Measurements from ENCODE around the gene WDR4. TPM values are rescaled to one million over a fixed set of nuclear protein-coding genes. Genes with fewer than 3 reads are reported as not detected.
A peak's percentile ranks its signal among the peaks of the same experiment; 100 is the strongest.
"Not testable (repeated sequence)": the region's sequence is repeated elsewhere in the genome, so short reads cannot be mapped to it uniquely, and the experiment has no call there.

The WDR4 gene
- total RNA-seq, 6 experiments from 2014 or later, result 6.3 to 10.5 (median 8.0) TPM

DNA sequence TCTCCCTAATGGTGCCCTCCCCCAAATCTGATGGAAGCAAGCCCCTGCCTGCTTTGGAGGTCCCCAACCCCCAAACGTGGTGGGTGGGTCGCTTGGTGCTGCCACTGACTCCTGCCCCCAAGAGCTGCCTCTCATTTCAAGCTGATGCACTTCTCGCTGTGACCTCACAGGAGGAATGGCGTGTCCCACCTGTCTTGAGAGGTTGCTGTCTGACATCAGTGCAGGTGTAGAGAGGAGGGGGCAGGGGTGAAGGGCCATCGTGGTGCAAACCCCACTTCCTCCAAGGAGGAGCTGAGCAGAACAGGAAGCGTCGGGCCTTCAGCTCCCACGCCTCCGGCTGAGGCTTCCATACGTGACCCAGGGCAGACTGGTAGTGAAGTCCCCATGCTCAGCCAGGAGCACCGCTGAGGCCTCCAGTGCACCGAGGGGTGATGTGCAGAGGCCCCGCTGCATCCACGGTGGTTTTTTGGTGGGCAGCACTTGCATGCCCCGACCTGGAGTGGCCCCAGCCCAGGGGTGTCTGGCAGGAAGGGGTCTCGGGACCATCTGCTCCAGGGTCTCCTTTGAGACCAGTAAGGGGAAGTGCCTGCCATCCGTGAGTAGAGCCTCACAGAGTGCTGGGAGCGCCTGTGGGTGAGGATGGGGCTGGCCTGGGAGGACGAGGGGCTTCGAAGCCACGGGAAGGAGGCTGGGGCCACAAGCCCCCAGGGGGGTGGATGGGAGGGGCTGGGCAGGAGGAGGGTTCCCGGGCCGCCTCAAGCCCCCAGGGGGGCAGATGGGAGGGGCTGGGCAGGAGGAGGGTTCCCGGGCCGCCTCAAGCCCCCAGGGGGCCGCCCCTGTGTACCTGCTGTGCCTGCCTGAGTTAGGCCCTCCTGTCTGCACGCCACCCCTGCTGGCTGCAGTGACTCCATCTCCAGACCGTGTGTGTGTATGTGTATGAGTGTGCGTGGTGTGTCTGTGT is 39.8 kb downstream of the WDR4 start:
- DNase-seq (peak in 2 of 3 donors; percentile 45 to 52), ATAC-seq (no peak)
- Histone ChIP-seq H3K36me3 (peaks cover 0 to 23% (median 1%) of the 10 kb centered on the region in 4 donors), H3K4me1 (peaks cover 0 to 16% (median 3%) of the 10 kb centered on the region in 4 donors), H3K4me3 (no peak overlapping the region), H3K27me3 (no peaks in the 10 kb centered on the region), H3K9me3 (no peaks in the 10 kb centered on the region), H3K27ac (no peak overlapping the region)
- 96% methylated on average over 9 of the region's 29 CpGs for WGBS (ENCODE audit: insufficient coverage, low coverage, low lambda C conversion rate, missing lambda C conversion rate)
- intact Hi-C loops (cut with DNase I), result loop anchor here in 1 of 2 donors (10.0 kb wide), 1 partner anchor 185 kb away; the partner anchor contains the start of gene PDE9A
- TF ChIP-seq, protein P1, sequence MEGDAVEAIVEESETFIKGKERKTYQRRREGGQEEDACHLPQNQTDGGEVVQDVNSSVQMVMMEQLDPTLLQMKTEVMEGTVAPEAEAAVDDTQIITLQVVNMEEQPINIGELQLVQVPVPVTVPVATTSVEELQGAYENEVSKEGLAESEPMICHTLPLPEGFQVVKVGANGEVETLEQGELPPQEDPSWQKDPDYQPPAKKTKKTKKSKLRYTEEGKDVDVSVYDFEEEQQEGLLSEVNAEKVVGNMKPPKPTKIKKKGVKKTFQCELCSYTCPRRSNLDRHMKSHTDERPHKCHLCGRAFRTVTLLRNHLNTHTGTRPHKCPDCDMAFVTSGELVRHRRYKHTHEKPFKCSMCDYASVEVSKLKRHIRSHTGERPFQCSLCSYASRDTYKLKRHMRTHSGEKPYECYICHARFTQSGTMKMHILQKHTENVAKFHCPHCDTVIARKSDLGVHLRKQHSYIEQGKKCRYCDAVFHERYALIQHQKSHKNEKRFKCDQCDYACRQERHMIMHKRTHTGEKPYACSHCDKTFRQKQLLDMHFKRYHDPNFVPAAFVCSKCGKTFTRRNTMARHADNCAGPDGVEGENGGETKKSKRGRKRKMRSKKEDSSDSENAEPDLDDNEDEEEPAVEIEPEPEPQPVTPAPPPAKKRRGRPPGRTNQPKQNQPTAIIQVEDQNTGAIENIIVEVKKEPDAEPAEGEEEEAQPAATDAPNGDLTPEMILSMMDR (IDR thresholded peaks at IDR 0.05), result no peak
- no peak for TF ChIP-seq POLR2A (IDR thresholded peaks at IDR 0.05)

DNA sequence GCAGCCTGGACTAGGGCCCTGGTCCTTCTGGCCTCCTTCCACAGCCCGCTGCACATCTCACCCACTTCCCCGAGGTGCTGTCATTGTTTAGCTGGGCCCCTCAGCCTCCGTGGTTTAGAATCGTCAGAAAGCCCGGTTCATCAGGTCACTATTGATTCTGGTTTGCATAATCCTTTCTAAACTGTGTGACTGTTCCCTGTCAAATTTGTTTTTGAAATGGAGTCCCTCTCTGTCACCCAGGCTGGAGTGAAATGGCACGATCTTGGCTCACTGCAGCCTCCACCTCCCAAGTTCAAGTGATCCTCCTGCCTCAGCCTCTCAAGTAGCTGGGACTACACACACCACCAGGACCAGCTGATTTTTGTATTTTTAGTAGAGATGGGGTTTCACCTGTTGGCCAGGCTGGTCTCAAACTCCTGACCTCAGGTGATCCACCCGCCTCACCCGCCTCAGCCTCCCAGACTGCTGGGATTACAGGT is 41.1 kb downstream of the WDR4 start:
- 16% methylated on average over 6 of the region's 8 CpGs for WGBS (ENCODE audit: insufficient coverage, low coverage, low lambda C conversion rate, missing lambda C conversion rate)
- Histone ChIP-seq H3K4me3 (peak overlapping the region; percentile 5 to 28 (median 27)), H3K27ac (peak overlapping the region in 2 of 3 donors; percentile 37 to 60), H3K36me3 (peaks cover 0 to 21% (median 1%) of the 10 kb centered on the region in 4 donors), H3K4me1 (peaks cover 0 to 11% (median 1%) of the 10 kb centered on the region in 4 donors)
- peak in 2 of 3 donors; percentile 32 to 60 for DNase-seq
- not testable (repeated sequence) for H3K9me3 ChIP-seq, H3K27me3 ChIP-seq
- intact Hi-C loops (cut with DNase I), result loop anchor here in 1 of 2 donors (10.0 kb wide), 1 partner anchor 183 kb away; the partner anchor contains the start of gene PDE9A
- ATAC-seq, result peak; percentile 50 to 65 (median 59)

DNA sequence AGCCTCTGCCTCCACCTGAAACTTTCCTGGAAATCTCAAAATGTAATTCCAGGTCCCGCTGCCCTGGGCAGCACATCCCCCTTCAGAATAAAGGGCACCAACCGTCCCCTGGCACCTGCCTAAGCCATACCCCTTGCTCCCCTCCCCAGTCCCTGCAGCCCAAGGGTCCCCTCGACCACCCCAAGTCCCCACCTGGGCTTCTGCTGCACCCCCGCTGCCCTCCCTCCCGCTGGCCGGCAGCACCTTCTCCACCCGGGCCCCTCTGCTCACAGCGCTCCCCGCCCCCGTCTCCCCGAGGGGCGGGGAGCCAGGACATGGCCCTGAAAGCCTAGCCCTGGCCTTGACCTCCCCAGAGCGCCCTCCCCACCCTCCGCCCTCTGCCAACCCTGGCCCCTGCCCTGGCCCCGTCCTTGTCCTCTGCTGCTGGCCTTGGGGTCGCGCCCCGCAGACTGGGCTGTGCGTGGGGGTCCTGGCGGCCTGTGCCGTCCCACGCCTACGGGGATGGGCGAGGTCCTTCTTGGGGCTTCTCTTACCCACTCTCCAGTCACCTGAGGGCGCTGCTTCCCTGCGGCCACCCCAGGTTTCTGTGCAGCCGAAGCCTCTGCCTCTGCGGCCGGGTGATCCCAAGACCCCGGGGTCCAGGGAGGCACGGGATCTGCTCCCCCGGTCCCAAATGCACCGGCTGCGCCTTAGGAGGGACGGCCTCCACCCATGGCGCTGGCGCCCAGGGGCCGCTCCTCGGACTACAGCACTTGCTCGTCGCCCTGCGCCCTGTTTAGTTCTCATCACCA is 41.7 kb downstream of the WDR4 start:
- Histone ChIP-seq H3K9me3 (no peaks in the 10 kb centered on the region), H3K27ac (peak overlapping the region in 2 of 3 donors; percentile 37 to 60), H3K4me3 (peak overlapping the region; percentile 5 to 28 (median 27)), H3K4me1 (peaks cover 0 to 11% (median 2%) of the 10 kb centered on the region in 4 donors), H3K36me3 (peaks cover 0 to 15% (median 1%) of the 10 kb centered on the region in 4 donors), H3K27me3 (no peaks in the 10 kb centered on the region)
- DNase-seq, result peak in 2 of 3 donors; percentile 62 to 66
- intact Hi-C loops (cut with DNase I), result loop anchor here in 1 of 2 donors (10.0 kb wide), 1 partner anchor 183 kb away; the partner anchor contains the start of gene PDE9A
- TF ChIP-seq POLR2A (IDR thresholded peaks at IDR 0.05), result no peak
- TF ChIP-seq, protein P1 (IDR thresholded peaks at IDR 0.05), result peak in 2 of 4 donors; percentile 13 to 15
- ATAC-seq, result peak; percentile 39 to 58 (median 48)
- WGBS (ENCODE audit: insufficient coverage, low coverage, low lambda C conversion rate, missing lambda C conversion rate), result 41% methylated on average over 12 of the region's 42 CpGs

DNA sequence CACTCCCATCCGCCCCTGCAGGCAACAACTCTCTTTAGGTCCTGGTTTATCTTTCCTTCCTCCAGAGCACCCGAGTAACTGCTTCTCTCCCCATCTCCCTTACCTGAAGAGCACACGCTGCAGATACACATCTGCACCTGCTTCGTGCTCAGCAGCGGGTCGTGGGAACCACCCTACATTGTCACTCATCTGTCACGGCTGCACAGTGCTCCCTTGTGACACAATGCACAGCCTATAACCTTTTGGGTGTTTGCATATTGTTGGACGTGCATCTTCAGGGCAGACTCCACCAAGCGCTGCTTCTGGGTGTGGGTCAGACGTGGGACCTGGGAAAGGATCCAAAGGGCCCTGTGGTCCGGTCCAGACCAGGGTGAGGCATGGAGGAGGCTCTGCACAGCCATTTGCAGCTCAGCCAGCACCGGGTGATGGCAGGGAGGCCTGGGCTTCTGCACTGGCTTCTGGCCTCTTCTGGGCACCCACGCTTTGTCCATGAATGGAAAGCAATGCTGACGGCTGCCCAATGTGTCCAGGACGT is 42.5 kb downstream of the WDR4 start:
- intact Hi-C loops (cut with DNase I), result loop anchor here in 1 of 2 donors (10.0 kb wide), 1 partner anchor 182 kb away; the partner anchor contains the start of gene PDE9A
- peak in 3 of 4 donors; percentile 1 to 5 (median 2) for ATAC-seq
- Histone ChIP-seq H3K27me3 (no peaks in the 10 kb centered on the region), H3K27ac (no peak overlapping the region), H3K4me1 (peaks cover 0 to 11% (median 2%) of the 10 kb centered on the region in 4 donors), H3K36me3 (peaks cover 0 to 9% (median 1%) of the 10 kb centered on the region in 4 donors), H3K9me3 (no peaks in the 10 kb centered on the region), H3K4me3 (no peak overlapping the region)
- peak in 2 of 3 donors; percentile 45 to 52 for DNase-seq
- 63% methylated on average over 10 of the region's 15 CpGs for WGBS (ENCODE audit: insufficient coverage, low coverage, low lambda C conversion rate, missing lambda C conversion rate)
- TF ChIP-seq POLR2A (IDR thresholded peaks at IDR 0.05), result no peak
- TF ChIP-seq, protein P1 (IDR thresholded peaks at IDR 0.05), result no peak
